ENCODE measurements around the gene USP6. TPM values are rescaled to one million over a fixed set of nuclear protein-coding genes. Genes with fewer than 3 reads are reported as not detected.
"Not testable (repeated sequence)": the region's sequence is repeated elsewhere in the genome, so short reads cannot be mapped to it uniquely, and the experiment has no call there.

Gene USP6
- total RNA-seq, 2 experiments from 2014 or later, result 0.08 to 0.10 TPM

DNA sequence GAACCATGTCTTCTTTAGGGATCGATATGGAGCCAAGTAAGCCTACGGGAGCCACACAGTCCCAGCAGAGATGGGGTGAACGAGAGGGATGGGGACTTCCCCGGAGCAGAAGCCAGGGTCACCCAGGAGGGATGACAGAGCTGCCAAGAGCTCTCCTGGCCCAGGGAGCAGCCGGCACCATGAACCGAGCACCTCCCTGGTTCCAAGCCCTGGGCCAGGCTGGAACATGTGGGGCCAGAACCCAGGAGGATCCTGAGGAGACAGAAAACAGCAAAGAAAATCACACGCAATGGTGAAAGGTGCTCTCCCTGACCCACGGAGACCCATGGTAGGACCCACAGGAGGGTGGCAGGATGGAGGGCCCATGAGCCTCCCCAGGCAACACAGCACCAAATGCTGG, 18.1 kb downstream of the USP6 start:
- H3K36me3 Mint-ChIP-seq (ENCODE audit: low read depth); POLR2A ChIA-PET; H3K4me3 Mint-ChIP-seq; H3K27me3 Mint-ChIP-seq; H3K4me1 Mint-ChIP-seq; H3K27ac Mint-ChIP-seq; H3K9me3 Mint-ChIP-seq; CTCF ChIA-PET; DNase-seq: not testable (repeated sequence)

DNA sequence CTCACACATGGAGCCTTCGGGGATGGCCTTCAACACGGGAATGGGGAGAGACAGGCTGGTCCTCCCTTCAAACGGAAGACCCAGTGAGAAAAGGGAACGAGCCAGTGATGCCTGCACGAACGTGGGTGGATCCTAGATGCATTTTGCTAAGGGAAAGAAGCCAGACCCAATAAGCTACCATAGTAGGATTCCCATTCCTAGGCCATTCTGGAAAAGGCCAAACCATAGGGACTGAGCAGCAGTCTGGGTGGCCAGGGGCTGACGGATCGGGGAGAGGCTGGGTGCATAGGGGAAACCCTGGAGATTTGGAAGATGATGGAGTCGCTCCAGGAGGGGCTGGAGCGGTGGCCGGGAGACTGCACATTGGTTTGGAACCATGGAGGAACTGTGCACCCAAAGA, 18.7 kb downstream of the USP6 start:
- CTCF ChIA-PET; DNase-seq; H3K27ac Mint-ChIP-seq; H3K4me1 Mint-ChIP-seq; H3K36me3 Mint-ChIP-seq (ENCODE audit: low read depth); H3K27me3 Mint-ChIP-seq; H3K4me3 Mint-ChIP-seq; H3K9me3 Mint-ChIP-seq; POLR2A ChIA-PET: not testable (repeated sequence)

DNA sequence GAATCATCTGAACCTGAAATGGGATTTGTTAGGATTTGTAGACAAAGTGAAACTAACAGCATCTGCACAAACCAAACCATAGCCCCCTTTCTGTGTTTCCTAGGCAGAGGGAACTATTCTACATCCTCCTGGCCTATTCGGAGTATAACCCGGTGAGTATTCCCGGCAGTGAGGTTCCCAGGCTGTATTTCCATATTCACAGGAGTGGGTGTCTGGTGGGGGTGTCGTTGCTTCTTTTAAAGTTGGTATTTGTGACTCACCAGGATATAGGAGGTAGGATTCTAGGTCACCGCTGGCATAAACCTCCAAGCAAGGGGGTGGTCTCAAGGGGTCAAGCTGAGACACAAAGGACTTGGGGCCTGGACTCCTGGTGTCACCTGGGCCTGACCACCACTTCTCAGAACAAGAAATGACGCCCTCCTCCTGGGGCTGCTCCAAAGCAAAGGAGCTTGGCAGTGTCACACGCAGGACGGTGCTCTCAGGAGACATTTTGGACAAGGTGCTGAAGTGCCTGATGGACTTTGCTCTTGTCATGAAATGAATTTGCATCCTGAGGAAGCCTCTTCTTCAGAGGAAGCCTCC, 19.4 kb downstream of the USP6 start:
- H3K4me3 Mint-ChIP-seq; POLR2A ChIA-PET; CTCF ChIA-PET; H3K27ac Mint-ChIP-seq; H3K4me1 Mint-ChIP-seq; H3K36me3 Mint-ChIP-seq (ENCODE audit: low read depth); H3K27me3 Mint-ChIP-seq; H3K9me3 Mint-ChIP-seq; DNase-seq: not testable (repeated sequence)

DNA sequence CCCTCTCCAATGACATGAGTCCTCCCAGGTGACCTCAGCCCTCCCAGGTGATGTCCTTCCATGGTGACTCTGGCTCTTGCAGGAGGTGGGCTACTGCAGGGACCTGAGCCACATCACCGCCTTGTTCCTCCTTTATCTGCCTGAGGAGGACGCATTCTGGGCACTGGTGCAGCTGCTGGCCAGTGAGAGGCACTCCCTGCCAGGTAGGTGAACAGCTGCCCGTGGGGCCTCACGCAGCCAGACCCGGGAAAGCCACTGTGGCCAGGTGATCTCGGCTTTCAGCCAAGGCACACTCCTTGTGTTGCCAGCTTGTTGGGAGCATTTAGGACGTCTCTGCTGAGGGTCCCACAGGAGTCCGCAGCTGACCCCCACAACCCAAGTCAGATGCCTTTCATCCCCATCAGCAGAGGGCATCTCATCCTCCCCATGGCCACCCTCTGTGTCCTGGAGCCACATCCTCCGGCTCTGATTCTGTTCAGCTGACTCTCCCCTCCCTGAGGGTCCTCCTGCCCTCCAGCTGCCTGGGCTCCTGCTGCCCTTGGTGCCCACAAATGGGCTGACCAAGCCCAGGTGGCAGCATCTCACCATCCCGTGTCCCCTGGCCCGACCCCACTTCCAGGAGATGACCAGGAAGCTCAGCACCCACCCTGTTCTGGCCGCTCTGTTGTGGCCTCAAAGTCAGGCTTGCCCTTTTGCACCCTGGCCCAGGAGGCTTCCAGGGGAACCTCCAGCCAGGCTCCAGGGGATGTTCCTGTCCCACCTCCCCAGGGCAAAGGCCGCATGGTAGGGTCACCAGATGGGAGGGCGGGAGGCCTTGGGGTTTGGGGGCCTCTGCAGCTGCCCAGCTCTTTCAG, 20.1 kb downstream of the USP6 start:
- DNase-seq, result no peak
- Mint-ChIP-seq H3K4me3 (no peak overlapping the region), H3K27me3 (peaks cover 3% of the 10 kb centered on the region), H3K9me3 (no peaks in the 10 kb centered on the region), H3K4me1 (no peaks in the 10 kb centered on the region), H3K36me3 (ENCODE audit: low read depth) (no peaks in the 10 kb centered on the region), H3K27ac (no peak overlapping the region)
- POLR2A ChIA-PET, result no interaction called here
- CTCF ChIA-PET, result no interaction called here

DNA sequence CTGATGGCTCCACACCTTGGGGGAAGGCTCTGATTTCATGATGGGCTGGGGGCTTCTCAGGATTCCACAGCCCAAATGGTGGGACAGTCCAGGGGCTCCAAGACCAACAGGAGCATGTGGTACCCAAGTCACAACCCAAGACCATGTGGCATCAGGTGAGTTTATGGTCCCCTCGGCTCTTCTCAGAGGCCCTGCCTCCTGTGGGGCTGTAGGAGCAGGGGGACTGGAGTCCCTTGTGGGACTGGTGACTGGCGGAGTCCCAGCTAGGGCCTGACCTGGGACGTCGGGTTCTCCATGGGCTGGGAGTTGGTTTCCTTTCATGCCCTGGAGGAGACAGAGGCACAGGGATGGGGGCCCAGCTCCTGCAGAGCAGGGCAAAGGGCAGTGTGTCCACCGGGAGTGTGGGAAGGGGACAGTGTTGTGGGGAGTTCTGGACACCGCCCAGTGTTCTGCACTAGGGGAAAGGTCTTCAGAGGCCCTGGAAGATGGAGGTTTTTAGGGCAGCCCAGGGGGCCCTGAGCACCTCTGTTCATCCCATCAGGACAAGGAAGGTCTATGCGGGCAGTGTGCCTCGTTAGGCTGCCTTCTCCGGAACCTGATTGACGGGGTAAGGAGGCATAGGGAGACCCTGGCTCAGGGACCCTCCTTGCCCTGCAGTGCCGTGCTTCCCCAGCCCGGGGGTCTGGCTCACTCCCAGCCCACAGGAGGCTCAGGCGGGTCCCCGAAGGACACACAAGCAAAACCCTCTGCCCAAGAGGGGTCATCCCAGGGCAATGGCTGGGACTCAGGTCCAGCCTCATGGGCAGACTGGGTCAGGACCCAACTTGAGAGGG, 21.0 kb downstream of the USP6 start:
- H3K36me3 Mint-ChIP-seq (ENCODE audit: low read depth); H3K27me3 Mint-ChIP-seq; H3K4me3 Mint-ChIP-seq; H3K27ac Mint-ChIP-seq; H3K9me3 Mint-ChIP-seq; H3K4me1 Mint-ChIP-seq; DNase-seq; CTCF ChIA-PET; POLR2A ChIA-PET: not testable (repeated sequence)

DNA sequence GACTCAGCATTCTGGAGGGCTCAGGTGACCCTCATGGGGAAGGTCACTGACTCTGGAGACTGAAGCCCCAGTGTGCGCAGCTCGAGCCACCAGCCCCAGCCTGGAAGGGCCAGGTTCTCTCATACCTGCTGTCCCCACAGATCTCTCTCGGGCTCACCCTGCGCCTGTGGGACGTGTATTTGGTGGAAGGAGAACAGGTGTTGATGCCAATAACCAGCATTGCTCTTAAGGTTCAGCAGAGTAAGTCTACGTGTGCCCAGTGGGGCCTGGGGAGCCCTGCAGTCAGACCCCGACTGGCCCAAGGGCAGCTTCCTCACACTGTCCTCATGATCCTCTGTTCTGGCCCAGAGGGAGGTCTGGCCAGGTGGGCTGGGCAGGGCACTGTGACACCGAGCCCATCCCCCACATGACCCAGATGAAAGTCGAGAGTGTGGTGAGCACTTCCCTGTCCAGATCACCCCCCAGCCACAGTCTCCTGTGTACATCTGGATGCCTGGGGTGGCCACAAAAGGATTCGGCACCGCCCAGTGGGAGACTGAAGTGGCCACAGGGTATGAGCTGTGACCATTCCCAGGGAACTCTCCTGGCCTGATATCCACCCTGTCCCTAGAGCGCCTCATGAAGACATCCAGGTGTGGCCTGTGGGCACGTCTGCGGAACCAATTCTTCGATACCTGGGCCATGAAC, 21.8 kb downstream of the USP6 start:
- POLR2A ChIA-PET; DNase-seq; H3K9me3 Mint-ChIP-seq; H3K4me1 Mint-ChIP-seq; H3K4me3 Mint-ChIP-seq; CTCF ChIA-PET; H3K27me3 Mint-ChIP-seq; H3K36me3 Mint-ChIP-seq (ENCODE audit: low read depth); H3K27ac Mint-ChIP-seq: not testable (repeated sequence)

DNA sequence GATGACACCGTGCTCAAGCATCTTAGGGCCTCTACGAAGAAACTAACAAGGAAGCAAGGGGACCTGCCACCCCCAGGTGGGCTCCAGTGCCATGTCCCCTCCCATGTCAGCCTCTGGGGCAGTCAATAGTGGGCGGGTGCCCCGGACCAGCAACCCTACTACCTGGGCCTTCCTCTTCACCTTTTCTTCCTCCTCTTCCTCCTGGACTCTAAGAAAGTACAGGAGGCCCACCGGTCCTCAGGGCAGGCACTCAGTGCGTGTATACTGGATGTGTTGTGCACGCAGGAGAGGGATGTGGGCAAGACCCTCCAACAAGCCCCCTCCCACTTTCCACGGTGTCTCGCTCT, 22.3 kb downstream of the USP6 start:
- H3K36me3 Mint-ChIP-seq (ENCODE audit: low read depth); H3K27ac Mint-ChIP-seq; H3K4me3 Mint-ChIP-seq; H3K27me3 Mint-ChIP-seq; H3K9me3 Mint-ChIP-seq; CTCF ChIA-PET; H3K4me1 Mint-ChIP-seq; DNase-seq; POLR2A ChIA-PET: not testable (repeated sequence)

DNA sequence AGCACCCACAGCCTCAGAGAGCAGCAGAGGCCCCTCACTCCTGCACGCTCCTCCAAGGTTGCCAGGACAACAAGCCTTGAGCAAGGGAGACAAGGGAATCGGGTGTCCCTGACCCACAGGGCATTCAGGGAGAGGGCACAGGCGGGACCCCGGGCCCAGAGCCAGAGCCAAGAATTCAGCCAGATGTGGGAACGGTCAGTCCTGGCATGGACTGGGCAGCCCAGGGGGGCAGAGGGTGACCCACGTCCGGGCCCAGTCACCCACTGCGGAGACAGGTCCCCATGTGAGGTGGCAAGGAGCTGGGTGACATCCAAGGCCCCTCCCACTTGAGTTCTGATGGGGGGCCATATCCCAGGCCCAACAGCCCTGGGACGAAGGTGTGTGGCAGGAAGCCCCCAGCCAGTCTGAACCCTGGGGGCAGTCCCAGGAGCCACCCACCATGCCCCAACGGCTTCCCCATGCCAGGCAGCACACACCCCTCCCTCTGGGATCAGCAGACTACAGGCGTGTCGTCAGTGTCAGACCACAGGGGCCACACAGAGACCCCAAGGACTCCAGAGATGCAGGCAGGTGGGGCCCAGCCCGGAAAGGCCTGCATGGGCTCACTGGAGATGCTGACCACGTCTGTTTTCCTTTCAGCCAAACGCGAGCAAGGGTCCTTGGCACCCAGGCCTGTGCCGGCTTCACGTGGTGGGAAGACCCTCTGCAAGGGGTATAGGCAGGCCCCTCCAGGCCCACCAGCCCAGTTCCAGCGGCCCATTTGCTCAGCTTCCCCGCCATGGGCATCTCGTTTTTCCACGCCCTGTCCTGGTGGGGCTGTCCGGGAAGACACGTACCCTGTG, 23.0 kb downstream of the USP6 start:
- H3K27ac Mint-ChIP-seq, result no peak overlapping the region
- peaks cover 6% of the 10 kb centered on the region for H3K27me3 Mint-ChIP-seq
- no peaks in the 10 kb centered on the region for H3K36me3 Mint-ChIP-seq (ENCODE audit: low read depth)
- H3K4me1 Mint-ChIP-seq, result no peaks in the 10 kb centered on the region
- H3K9me3 Mint-ChIP-seq, result no peaks in the 10 kb centered on the region
- no peak overlapping the region for H3K4me3 Mint-ChIP-seq
- POLR2A ChIA-PET, result no interaction called here
- CTCF ChIA-PET, result no interaction called here
- DNase-seq, result no peak

DNA sequence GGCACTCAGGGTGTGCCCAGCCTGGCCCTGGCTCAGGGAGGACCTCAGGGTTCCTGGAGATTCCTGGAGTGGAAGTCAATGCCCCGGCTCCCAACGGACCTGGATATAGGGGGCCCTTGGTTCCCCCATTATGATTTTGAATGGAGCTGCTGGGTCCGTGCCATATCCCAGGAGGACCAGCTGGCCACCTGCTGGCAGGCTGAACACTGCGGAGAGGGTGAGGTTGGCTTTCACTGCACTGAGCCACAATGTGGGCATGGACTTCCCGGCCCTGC, 23.6 kb downstream of the USP6 start:
- ChIA-PET CTCF (no interaction called here), POLR2A (no interaction called here)
- no peak overlapping the region for H3K4me3 Mint-ChIP-seq

DNA sequence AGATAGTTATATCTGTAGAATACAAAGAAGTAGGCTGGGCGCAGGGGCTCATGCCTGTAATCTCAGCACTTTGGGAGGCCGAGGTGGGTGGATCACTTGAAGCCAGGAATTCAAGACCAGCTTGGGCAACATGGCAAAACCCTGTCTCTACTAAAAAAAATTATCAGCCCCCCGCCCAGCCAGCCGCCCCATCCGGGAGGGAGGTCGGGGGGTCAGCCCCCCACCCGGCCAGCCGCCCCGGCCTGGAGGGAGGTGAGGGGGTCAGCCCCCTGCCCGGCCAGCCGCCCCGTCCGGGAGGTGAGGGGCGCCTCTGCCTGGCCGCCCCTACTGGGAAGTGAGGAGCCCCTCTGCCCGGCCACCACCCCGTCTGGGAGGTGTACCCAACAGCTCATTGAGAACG, 27.0 kb downstream of the USP6 start:
- H3K27me3 Mint-ChIP-seq, result peaks cover 20% of the 10 kb centered on the region
- H3K4me1 Mint-ChIP-seq; H3K36me3 Mint-ChIP-seq (ENCODE audit: low read depth); H3K9me3 Mint-ChIP-seq; H3K4me3 Mint-ChIP-seq; POLR2A ChIA-PET; CTCF ChIA-PET; DNase-seq; H3K27ac Mint-ChIP-seq: not testable (repeated sequence)

More for the DNA sequence above, 23.6 kb downstream of the USP6 start:
- Mint-ChIP-seq H3K27me3 (peaks cover 8% of the 10 kb centered on the region), H3K27ac (no peak overlapping the region), H3K9me3 (no peaks in the 10 kb centered on the region), H3K36me3 (ENCODE audit: low read depth) (no peaks in the 10 kb centered on the region), H3K4me1 (no peaks in the 10 kb centered on the region)
- no peak for DNase-seq

DNA sequence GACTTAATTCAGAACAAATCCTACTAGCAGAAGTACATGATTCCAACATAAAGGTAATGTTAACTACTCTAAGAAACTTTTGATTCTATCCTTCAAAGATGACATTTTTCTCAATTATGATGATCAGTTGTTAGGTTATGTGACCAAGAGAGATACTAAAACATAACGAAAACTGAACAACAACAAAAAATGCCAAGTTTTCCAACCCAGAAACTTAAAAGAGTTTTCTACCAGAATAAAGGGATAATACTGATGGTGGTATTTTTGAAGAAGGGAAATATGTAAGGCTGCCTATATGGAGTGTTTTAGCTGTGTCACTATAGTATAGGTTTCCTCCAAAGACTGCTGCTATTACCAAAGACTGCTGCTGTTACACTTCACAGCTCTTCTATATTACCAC, 30.3 kb downstream of the USP6 start:
- POLR2A ChIA-PET; H3K27ac Mint-ChIP-seq; DNase-seq; H3K4me1 Mint-ChIP-seq; H3K9me3 Mint-ChIP-seq; H3K36me3 Mint-ChIP-seq (ENCODE audit: low read depth); CTCF ChIA-PET; H3K4me3 Mint-ChIP-seq: not testable (repeated sequence)
- H3K27me3 Mint-ChIP-seq, result peaks cover 25% of the 10 kb centered on the region

DNA sequence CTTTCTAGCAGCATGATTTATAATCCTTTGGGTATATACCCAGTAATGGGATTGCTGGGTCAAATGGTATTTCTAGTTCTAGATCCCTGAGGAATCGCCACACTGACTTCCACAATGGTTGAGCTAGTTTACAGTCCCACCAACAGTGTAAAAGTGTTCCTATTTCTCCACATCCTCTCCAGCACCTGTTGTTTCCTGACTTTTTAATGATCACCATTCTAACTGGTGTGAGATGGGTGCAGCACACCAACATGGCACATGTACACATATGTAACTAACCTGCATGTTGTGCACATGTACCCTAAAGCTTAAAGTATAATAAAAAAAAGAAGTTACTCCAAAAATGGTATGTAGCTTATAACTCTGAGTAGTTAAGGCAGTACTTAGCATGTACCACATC, 44.9 kb downstream of the USP6 start:
- H3K36me3 Mint-ChIP-seq (ENCODE audit: low read depth); H3K27ac Mint-ChIP-seq; POLR2A ChIA-PET; H3K4me3 Mint-ChIP-seq; CTCF ChIA-PET; H3K9me3 Mint-ChIP-seq; H3K4me1 Mint-ChIP-seq; DNase-seq: not testable (repeated sequence)
- peaks cover 23% of the 10 kb centered on the region for H3K27me3 Mint-ChIP-seq

DNA sequence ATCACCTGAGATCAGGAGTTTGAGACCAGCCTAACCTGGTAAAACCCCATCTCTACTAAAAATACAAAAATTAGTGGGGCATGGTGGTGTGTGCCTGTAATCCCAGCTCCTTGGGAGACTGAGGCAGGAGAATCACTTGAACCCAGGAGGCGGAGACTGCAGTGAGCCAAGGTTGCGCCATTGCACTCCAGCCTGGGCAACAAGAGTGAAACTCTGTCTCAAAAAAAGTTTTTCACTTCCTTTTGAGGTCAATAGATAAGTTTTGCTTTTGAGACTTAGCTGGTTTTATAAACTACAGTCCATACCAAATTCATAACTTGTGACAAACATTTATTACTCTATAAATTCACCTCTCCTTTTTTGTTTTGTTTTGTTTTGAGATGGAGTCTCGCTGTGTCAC, 46.0 kb downstream of the USP6 start:
- DNase-seq; H3K4me3 Mint-ChIP-seq; H3K4me1 Mint-ChIP-seq; POLR2A ChIA-PET; CTCF ChIA-PET; H3K36me3 Mint-ChIP-seq (ENCODE audit: low read depth); H3K27ac Mint-ChIP-seq; H3K9me3 Mint-ChIP-seq: not testable (repeated sequence)
- H3K27me3 Mint-ChIP-seq, result peaks cover 23% of the 10 kb centered on the region

Measured in activated CD4-positive, alpha-beta memory T cell treated with anti-CD3 and anti-CD28 coated beads, Interleukin-2, amount 10 ng/mL, durations not matched to agents 7 days and 5 days (primary cell).